HG03064 (cell line): ENCODE measurements around the gene CADM1.

Experiments
- ATAC-seq: cut with Tn5 transposase; IDR thresholded peaks from one replicate; pipeline ENCODE4 v1.9.1; 2021; ENCODE audit warnings: low read depth; ENCODE audit not compliant: unreplicated experiment

CADM1 gene

DNA sequence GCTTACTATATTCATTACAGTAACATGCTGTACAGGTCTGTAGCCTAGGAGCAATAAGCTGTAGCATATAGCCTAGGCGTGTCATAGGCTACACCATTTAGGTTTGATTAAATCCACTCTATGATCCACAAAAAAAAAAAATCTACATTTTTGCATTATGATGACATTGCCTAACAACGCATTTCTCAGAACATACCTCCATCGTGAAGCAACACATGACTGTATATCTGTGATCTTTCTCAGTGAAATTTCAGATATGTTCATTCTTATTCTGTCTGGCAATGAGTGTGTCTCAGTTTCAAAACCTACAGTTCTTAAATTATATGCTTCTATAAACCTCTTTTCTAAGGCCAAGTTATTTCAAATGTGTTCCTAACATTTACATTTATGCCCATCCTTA is 140.3 kb downstream of the CADM1 start:
- no peak for ATAC-seq

GRCh38 chr11:115363426-115363825 is 140.8 kb downstream of the CADM1 start:
- ATAC-seq = no peak

- ATAC-seq = no peak
Measured at GRCh38 chr11:115362997-115363396, 141.2 kb downstream of the CADM1 start.

DNA sequence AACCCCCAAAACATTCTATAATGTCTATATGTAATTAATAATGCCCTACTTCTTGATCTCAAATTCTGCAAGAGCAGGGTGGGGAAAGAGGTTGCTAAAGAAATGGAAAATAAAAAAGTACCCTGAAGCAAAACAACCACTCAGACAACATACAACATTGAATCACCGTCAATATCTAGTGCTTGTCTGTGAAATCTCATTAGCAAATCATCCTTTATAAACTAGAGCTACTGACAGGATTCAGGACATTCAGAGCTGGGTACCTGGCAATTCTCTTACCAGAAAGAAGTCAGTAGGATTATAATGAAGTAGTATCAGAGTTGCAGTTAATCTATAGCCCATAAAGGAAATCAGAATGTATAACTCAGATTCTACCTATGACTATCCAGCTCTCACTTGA is 143.2 kb downstream of the CADM1 start:
- ATAC-seq = no peak

DNA sequence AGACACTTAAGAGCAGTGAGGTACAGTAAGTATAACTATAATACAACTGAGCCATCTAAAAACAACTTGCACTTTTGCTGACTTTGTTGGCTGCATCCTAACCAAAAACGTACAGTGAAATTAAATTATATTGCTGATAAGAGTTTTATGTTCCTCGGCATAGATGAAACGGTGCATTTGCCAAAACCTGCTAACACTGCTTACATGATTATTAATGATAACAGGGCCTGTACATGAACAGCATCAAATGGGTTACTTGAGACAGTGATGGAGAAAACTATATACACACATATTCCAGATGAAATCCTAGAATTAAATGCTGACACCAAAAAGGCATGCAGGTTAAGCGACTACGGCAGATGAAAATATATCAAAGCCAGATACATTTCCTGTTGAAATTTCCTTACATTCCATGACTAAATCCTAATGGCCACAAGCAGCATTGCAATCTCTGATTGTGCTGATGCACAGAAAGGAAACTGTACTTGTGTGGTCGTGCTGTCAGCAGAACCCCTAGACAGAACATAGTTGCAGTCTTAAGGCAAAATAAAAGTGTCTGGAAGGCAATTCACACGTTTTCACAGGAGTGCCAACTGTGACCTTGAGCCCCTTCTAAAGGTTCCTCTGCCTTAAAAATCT is 143.9 kb downstream of the CADM1 start:
- ATAC-seq = no peak

- no peak for ATAC-seq
Measured at GRCh38 chr11:115357066-115357465, 147.1 kb downstream of the CADM1 start.

DNA sequence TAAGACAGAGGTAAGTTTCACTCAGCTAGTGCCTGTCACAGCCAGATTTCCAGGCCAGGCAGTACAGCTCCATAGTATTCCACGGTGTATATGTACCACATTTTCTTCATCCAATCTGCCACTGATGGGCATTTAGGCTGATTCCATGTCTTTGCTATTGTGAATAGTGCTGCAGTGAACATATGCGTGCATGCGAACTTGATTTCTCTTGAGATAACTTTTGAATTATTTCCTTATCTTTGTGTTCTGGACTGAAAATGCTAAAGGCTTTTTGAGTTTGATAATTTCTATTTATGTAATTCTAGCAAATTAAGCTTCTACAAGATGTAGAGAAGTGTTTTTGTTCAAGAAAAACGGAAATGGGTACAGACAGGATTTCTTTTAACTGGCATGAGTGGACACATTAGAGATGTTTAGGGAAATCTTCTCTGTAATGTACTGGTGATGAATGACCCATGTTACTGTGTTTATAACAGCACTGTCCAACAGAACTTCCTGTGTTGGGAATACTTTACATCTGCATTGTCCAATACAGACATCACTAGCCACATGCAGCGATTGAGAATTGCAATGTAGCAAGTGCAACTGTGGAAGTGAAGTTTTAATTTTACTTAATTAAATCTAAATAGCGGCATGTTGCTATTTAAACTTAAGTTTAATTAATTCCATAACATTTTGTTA is 151.3 kb downstream of the CADM1 start:
- ATAC-seq = no peak

DNA sequence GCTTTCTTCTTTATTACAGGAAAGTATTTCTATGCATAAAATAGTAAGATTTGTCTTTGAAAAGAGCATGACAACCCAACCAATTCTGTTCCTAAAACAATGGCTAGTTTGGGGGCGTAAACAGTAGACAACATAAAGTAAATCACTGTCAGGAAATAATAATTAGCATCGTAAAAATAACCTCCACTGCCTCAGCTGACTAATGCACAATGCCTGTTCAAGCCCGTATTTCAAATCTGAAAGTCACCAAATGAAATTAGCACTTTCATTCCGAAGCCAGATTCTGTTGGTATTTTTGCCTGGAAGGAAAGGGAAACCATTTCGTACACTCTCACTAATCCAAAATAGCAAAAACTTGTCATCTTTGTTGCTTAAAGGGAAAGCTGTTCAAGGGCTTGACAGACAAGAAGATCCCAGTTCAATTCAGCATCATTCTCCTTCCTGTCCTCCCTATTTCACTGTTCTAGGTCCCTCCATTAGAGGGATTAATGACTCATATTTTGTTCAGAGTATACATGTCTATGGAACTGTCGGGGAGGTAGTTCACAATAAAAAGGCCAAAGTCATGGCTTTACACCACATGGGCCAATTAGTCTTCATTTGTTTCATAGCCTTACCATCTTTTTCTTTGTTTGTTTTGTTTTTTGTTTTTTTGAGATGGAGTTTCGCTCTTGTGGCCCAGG is 154.7 kb downstream of the CADM1 start:
- no peak for ATAC-seq

GRCh38 chr11:115348416-115348815 is 155.8 kb downstream of the CADM1 start:
- ATAC-seq = no peak

GRCh38 chr11:115347106-115347505 is 157.1 kb downstream of the CADM1 start:
- no peak for ATAC-seq

DNA sequence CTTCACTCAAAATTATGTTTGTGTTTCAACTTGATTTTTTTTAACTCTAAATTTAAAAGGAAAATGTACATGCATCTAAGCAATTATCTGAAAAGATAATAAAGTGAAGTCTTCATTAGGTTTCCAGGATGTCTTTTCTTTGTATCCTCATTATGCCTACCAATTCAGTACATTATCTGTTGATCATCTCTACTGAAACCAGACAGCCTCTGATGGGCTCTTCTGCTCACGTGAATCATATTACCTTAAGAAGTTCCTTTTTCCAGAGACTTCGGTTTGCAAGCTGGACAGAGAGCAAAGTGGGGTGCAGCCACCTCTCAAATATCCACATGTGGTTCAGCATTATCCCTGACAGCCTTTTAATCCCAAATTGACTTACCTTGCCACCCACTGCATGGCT is 158.4 kb downstream of the CADM1 start:
- ATAC-seq = no peak

GRCh38 chr11:115345361-115345760 is 158.9 kb downstream of the CADM1 start:
- no peak for ATAC-seq

- ATAC-seq = no peak
Measured at GRCh38 chr11:115344846-115345245, 159.4 kb downstream of the CADM1 start.

GRCh38 chr11:115342142-115342541 is 162.1 kb downstream of the CADM1 start:
- no peak for ATAC-seq

DNA sequence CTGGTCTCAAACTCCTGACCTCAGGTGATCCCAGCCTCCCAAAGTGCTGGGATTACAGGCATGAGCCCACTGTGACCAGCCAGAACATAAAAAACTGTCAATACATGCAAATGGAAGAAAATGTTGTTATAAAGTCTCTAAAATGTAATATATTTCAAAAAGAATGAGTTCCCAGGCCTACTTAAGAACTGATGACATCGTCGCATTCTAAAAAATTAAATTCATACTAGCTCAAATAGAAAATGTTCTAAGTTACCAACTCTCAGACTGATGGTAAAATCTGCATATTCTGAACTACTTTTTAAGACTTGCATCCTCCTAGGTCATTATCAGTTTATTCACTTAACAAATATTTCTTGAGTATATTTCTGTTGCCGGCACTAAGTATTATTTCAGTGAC is 163.3 kb downstream of the CADM1 start:
- no peak for ATAC-seq

DNA sequence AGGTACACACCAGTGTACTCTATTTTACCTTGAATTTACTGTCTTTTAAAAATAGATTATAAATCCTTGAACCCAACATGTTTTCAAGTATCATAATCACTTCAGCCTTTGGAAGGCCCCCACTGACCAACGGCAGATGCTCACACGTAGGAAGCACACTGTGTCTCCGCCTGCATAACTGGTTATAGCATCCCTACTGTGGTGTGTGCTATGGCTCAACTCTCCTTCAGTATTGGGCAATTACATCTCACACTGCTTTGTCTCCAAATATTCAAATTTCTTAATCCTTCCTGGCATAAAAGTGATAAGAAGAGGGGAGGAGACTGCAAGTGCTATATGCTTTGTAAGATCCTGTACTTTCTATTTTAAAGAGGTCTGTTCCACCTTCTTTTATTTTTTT is 165.7 kb downstream of the CADM1 start:
- no peak for ATAC-seq

DNA sequence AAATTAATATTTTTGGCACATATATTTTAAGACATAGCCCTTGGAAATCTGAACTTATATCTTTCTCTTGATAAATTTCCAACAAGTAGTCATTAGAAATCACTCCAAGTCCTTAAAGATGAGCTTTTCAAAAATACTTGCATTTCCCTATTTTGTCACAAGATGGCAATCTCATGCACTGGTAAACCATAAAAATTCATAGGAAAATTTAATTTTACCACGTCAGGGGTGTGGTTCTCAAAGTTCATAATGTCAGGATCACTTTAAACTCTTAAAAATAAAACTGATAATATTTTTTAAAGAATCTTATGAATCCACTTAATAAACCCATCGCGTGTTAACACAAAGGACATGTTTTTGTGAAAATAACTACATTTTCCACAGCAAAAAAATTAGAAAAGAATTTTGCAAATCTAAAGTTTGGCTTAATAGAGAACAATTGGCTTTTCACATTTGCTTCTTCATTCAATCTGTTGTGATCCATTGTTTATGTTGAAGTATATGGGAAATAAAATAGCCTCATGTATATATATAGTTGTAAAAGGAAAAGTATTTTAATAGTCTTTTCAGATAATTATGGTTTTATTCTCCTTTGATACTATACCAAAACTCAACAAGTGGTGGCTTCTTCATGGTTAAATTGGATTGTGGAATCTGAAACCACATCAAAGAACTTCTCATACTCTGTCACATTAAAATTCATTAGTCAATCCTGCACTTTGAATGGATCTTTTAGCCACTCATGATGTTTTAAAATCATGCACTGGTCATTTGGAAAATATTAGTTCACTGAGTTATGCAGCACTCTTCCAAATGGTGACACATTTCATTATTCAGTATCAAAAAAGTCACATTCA is 169.1 kb downstream of the CADM1 start:
- ATAC-seq = no peak

- ATAC-seq = no peak
Measured at GRCh38 chr11:115333949-115334348, 170.3 kb downstream of the CADM1 start.

- ATAC-seq = no peak
Measured at GRCh38 chr11:115333121-115333520, 171.1 kb downstream of the CADM1 start.

DNA sequence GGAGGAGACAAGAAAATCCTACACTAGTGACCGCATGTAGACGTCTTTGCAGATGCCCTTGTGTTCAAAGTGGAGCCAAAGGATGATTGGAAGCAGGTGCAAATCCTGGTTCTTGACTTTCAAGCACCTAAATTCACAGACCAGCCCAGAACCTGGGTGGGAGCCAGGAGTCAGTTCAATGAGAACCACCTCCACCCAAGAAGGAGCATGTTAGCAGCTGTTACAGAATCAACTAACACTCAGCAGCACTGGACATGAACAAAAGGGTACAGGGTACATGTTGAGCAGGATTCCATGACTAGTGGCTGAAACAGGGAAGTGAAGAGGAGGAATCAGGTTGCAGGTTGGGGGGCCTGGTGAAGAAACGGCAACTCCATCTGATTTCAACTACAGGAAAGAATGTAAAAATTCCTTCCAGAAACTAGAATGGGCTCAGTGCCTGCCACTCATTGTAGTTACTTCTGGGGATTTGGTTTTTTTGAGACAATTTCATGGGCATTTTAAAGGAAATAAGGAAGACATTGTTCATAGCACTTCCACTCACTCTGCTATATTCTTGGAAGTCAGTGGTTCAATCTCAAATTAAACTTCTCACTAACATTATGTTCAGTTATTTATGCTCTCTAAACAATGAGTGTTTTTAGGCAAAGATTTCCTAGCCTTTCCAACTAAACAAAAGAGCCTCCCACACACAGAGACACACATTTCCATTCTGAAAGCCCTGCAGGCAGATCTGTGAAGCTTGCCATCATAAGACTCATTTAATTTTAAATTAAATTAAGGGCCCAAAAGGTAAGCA is 173.3 kb downstream of the CADM1 start:
- ATAC-seq = no peak
